Measurements from ENCODE around the gene CHMP4B. TPM values are rescaled to one million over a fixed set of nuclear protein-coding genes. Genes with fewer than 3 reads are reported as not detected.

The CHMP4B gene
- polyA plus RNA-seq, 4 donors = 82.7 to 111 (median 104) TPM

- no peak for DNase-seq (ENCODE audit: low read depth in 4 of 4, low spot score in 3 of 4)
Measured at GRCh38 chr20:33817411-33817810, 6.3 kb downstream of the CHMP4B start.

DNA sequence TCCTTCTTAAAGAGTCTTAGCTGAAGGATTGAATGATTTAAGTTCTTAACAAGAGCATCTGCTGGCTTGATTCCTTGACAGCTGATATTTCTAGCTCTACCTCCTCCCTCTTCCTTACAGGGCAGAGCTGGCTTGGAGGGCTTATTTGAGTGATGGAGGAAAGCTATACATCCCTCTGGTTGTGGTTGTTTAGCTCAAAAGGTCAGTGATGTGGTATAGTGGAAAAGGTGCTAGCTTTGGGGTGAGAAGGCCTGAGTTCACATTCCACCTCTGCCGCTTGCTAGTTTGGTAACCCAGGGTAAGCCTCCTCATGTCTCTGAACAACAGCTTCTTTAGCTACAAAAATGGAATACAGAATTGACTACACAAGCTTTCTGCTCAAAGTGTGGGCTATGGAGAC lies 8.3 kb downstream of the CHMP4B start:
- no peak for DNase-seq (ENCODE audit: low read depth in 4 of 4, low spot score in 3 of 4)

DNA sequence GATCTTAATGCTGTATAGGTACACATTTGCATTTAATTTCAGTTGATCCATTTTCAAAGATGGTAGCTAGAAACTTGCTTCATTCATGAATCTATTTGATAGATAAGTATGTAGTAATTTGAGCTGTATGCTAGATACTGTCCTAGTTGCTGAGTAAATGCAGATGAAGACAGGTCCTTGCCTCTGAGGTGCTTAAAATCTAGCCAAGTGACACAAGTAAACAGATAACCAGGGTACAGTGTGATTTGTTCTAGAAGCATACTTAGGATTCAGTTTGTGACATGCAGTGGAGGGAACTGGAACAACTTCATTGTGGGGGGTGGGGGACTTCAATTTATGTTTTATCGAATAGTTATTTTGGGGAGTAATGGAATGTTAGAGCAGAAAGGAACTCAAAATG lies 9.2 kb downstream of the CHMP4B start:
- DNase-seq (ENCODE audit: low read depth in 4 of 4, low spot score in 3 of 4) = no peak

DNA sequence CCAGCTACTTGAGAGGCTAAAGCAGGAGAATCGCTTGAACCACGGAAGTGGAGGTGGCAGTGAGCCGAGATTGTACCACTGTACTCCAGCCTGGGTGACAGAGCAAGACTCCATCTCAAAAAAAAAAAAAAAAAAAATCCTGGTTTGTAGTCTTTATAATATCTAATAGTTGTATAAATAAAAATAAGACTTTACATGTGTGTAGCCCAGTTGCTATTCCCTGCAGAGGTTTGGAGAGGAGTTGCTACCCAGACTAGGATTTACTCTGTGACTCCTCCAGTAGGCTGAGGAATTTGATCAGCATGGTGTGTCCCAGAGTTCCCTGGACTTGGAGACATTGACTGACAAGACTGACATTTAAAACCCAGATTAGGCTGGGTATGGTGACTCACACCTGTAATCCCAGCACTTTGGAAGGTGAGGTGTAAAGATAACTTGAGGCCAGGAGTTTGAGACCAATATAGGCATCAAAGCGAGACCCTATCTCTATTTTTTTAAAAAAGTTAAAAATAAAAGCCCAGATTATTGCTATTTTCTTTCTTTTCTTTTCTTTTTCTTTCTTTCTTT lies 10.2 kb downstream of the CHMP4B start:
- DNase-seq (ENCODE audit: low read depth in 4 of 4, low spot score in 3 of 4) = no peak

DNA sequence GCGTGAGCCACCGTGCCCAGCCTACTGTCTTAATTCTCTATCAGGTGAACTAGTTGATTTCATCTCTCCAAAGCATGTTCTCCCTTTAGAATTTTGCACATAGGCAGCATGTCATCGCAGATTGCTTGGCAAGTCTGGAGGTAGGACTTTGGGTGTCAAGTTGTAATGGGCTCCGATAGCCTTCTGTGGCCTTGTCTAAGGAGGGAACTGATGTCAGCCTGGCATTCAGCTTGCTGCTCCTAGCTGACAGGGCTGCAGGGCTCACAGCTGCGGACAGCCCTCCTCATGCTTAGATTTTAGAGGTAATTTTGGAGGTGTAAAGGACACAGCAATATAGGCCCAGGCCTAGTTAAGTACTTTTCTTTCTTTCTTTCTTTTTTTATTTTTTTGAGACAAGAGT lies 11.3 kb downstream of the CHMP4B start:
- DNase-seq (ENCODE audit: low read depth in 4 of 4, low spot score in 3 of 4) = no peak

DNA sequence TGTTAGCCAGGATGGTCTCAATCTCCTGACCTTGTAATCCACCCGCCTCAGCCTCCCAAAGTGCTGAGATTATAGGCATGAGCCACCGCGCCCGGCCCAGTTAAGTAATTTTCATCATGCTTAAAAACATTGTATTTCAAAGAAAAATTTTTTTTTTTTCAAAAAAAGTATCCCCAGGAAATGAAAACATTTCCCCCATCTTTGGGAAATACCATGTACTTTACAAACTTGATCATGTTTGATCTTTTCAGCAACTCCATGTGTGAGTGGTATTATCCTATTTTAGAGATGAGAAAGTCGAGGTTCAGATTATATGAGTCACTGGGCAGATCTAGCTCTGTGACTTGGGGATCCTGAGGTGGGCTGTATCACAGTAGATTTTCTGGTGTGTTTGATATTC lies 11.8 kb downstream of the CHMP4B start:
- DNase-seq (ENCODE audit: low read depth in 4 of 4, low spot score in 3 of 4) = no peak

GRCh38 chr20:33824852-33825251 lies 13.7 kb downstream of the CHMP4B start:
- DNase-seq (ENCODE audit: low read depth in 4 of 4, low spot score in 3 of 4) = no peak

- no peak for DNase-seq (ENCODE audit: low read depth in 4 of 4, low spot score in 3 of 4)
Measured at GRCh38 chr20:33825340-33826269, 14.5 kb downstream of the CHMP4B start.

- DNase-seq (ENCODE audit: low read depth in 4 of 4, low spot score in 3 of 4) = no peak
Measured at GRCh38 chr20:33826270-33826897, 15.2 kb downstream of the CHMP4B start.

GRCh38 chr20:33827109-33827508 lies 16.0 kb downstream of the CHMP4B start:
- no peak for DNase-seq (ENCODE audit: low read depth in 4 of 4, low spot score in 3 of 4)

- no peak for DNase-seq (ENCODE audit: low read depth in 4 of 4, low spot score in 3 of 4)
Measured at GRCh38 chr20:33827634-33828325, 16.6 kb downstream of the CHMP4B start.

- no peak for DNase-seq (ENCODE audit: low read depth in 4 of 4, low spot score in 3 of 4)
Measured at GRCh38 chr20:33828326-33828844, 17.2 kb downstream of the CHMP4B start.

GRCh38 chr20:33828967-33829560 lies 17.9 kb downstream of the CHMP4B start:
- DNase-seq (ENCODE audit: low read depth in 4 of 4, low spot score in 3 of 4) = no peak

DNA sequence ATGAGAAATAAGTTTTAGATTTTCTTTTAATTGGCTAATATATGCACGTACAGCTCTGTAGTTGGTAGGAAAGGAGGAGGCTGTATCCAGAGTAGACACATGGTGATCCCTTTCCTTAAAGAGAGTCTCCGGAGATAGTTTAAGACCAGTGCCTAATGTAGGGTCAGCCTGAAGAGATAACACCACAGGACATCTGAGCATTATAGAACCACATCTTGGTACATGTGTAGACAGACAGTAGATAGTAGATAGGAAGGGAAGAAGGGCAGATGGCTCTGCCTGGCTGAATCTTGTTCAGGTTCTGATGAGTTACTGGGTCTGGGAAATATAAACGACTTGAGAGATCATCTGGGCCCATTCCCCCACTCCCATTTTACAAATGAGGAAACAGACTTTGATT lies 18.5 kb downstream of the CHMP4B start:
- DNase-seq (ENCODE audit: low read depth in 4 of 4, low spot score in 3 of 4) = no peak

DNA sequence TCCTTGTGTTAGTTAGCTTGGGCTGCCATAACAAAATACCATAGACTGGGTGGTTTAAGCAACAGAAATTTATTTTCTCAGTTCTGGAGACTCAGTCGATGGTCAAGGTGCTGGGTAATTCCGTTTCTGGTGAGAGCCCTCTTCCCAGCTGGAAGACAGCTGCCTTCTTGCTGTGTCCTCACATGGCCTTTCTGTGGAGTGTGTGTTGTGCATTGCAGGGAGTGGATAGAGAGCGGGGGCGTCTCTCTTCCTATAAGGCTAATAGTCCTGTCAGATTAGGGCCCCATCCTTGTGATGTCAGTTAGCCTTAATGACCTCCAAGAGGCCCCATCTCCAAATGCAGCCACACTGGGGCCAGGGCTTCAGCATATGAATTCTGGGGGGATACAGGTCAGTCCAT lies 19.2 kb downstream of the CHMP4B start:
- DNase-seq (ENCODE audit: low read depth in 4 of 4, low spot score in 3 of 4) = no peak

- DNase-seq (ENCODE audit: low read depth in 4 of 4, low spot score in 3 of 4) = no peak
Measured at GRCh38 chr20:33832103-33832804, 21.1 kb downstream of the CHMP4B start.

DNA sequence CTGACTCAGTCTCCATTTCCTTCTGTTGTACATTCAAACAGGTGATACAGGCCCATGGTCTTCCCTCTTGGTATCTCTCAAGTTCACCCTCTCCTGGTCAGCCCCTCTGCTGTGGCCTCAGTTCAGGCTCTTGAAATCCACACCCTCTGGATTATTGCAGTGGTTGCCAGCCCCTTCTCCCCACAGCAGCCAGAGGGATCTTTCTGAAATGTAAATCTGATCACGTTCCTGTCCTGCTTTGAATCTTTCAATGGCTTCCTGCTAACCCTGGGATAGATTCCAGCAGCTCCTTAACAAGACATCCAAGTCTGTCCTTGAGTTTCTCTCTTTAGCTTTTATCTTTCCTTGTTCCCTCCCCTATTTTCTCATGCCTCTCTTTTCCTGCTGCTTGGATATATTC lies 22.2 kb downstream of the CHMP4B start:
- no peak for DNase-seq (ENCODE audit: low read depth in 4 of 4, low spot score in 3 of 4)

DNA sequence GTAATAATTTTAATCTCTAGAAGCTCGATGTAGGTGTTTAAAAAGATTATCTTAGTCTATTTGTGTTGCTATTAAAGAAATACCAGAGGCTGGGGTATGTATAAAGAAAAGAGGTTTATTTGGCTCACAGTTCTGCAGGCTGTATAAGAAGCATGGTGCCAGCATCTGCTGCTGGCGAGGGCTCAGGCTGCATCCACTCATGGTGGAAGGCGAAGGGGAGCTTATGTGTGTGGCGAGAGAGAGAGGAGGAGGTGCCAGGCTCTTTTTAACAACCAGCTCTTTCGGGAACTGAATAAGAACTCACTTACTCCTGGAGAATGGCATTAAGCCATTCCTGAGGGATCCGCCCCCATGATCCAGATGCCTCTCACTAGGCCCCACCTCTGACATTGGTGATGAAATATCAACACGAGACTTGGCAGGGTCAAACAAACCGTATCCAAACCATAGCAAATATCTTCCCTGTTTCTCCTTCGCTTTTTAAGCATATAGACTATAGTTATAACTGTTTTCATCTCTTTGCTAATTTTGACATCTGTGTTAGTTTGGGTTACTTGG lies 24.5 kb downstream of the CHMP4B start:
- DNase-seq (ENCODE audit: low read depth in 4 of 4, low spot score in 3 of 4) = no peak

DNA sequence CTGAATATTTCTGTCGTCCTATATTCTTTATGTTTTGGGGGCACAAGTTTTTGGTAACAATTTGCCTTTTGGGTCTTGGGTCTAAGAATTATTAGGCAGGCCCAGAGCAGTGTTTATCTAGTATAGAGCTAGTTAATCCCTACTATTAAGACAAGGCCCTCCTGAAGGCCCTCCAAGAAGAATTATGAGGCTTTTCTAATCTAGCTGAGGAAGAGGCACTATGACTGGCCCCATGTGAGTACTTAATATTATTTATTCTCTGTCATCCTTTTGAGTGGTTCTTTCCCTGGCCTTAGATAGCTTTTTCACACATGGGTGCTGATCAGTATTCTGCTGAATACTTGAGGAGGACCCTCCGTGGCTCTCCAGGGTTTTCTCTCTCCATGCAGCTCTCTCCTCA lies 25.1 kb downstream of the CHMP4B start:
- DNase-seq (ENCODE audit: low read depth in 4 of 4, low spot score in 3 of 4) = no peak
